CD4-positive, alpha-beta T cell treated with Interleukin-4 for 4 hours (primary cell): ENCODE results near the gene DNASE1L1.

Source experiments
- DNase-seq: peaks from one replicate; pipeline ENCODE4 v3.0.0-alpha.2; 2020

The DNASE1L1 gene

DNA sequence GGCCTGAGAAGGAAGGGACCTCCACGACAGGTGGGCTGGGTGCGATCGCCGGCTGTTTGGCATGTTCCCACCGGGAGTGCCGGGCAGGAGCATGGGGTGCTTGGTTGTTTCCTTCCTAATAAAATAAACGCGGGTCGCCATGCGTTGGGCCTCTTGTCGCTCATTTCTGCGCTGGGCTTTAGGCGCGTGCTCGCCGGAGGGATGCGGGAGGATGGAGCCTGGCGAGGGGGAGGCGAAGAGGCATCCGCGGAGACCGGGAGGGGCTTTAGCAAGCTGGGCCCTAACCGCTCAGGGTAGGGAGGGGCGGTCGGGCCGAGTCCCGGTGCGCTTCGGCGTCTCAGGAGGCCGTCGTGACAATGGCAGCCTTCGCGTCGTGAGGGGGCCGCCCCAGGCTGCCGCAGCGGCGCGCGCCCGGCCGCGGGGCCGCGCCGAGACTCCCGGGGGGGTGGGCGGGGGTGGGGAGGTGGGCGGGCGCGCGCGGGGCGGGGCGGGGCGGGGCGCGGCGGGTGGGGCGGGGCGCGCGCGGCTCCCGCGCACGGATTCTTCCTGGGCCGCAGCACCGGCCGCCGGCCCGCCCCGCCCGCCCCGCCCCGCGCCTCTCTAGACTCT lies 27.4 kb upstream of the DNASE1L1 start:
- peak; percentile 51 for DNase-seq

DNA sequence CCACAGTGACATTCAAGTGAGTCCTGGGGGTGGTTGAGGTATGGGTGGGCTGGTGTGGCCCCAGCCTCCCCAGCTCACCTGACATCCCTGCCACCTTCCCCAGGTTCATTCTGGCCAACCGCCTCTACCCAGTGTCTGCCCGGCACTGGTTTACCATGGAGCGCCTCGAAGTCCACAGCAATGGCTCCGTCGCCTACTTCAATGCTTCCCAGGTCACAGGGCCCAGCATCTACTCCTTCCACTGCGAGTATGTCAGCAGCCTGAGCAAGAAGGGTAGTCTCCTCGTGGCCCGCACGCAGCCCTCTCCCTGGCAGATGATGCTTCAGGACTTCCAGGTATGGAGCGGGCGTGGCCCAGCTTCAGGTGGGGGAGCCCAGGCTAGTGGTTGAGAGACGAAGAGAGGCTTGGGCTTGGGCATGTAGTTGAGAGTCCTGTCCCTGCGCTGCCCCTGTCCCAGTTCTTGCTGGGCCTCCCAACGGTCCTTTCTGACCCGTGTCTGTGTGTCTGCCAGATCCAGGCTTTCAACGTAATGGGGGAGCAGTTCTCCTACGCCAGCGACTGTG lies 26.2 kb upstream of the DNASE1L1 start:
- no peak for DNase-seq

- no peak for DNase-seq
Observed at GRCh38 chrX:154434394-154435168, 25.5 kb upstream of the DNASE1L1 start.

DNA sequence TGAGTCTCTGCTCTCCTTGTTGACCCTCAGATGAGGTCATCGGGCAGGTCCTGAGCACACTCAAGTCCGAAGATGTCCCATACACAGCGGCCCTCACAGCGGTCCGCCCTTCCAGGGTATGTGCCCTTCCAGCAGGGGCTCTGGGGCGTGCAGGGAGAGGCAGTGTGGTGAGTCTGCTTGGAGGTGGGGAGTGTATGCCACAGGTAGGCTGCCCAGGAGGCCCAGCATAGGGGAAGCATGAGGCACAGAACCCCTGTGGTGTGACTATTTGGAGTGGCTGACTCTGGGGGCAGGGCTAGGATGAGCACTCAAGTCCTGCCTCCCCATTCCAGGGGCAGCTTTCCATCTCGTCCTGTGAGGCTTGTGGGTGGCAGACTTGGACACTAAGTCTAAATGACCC lies 24.6 kb upstream of the DNASE1L1 start:
- DNase-seq, result no peak

DNA sequence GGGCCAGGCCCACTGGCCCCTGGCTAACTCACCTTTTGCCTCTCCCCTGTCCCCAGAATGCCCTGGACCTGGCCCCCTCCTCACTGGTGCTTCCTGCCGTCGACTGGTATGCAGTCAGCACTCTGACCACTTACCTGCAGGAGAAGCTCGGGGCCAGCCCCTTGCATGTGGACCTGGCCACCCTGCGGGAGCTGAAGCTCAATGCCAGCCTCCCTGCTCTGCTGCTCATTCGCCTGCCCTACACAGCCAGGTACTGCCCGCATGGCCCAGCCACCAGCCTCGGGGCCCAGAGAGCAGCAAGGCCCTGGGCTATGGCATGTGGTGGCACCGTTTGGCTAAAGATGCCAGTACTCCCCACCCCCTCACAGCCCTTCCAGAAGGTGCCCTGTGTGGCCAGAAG lies 23.2 kb upstream of the DNASE1L1 start:
- DNase-seq, result no peak

GRCh38 chrX:154431341-154431740 lies 22.3 kb upstream of the DNASE1L1 start:
- no peak for DNase-seq

- no peak for DNase-seq
Observed at GRCh38 chrX:154430916-154431315, 21.9 kb upstream of the DNASE1L1 start.

GRCh38 chrX:154430479-154430878 lies 21.4 kb upstream of the DNASE1L1 start:
- no peak for DNase-seq

DNA sequence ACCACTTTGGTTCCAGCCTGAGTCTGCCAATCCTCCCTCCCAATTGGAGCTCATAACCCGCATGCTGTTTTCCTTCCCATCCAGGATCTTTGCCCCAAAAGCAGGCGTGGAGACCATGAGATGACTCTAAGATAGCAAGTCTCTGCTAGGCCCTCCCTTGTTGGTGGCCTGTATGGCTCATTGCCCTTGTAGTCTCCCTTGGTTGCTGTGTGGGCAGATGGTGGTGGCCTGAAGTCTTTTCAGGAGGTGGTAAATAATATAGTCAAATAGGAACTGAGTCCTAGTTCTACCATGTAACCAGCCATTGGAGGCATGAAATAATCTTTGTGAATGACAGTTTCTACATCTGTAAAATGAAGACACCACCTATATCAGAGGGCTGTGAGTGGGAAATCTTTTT lies 20.7 kb upstream of the DNASE1L1 start:
- DNase-seq, result no peak

GRCh38 chrX:154428176-154429171 lies 19.4 kb upstream of the DNASE1L1 start, which contains the start of gene ATP6AP1:
ATP6AP1 (plus strand) TSS chrX:154428677; CDS start chrX:154428693, 16 bp downstream.
- peak; percentile 92 for DNase-seq

DNA sequence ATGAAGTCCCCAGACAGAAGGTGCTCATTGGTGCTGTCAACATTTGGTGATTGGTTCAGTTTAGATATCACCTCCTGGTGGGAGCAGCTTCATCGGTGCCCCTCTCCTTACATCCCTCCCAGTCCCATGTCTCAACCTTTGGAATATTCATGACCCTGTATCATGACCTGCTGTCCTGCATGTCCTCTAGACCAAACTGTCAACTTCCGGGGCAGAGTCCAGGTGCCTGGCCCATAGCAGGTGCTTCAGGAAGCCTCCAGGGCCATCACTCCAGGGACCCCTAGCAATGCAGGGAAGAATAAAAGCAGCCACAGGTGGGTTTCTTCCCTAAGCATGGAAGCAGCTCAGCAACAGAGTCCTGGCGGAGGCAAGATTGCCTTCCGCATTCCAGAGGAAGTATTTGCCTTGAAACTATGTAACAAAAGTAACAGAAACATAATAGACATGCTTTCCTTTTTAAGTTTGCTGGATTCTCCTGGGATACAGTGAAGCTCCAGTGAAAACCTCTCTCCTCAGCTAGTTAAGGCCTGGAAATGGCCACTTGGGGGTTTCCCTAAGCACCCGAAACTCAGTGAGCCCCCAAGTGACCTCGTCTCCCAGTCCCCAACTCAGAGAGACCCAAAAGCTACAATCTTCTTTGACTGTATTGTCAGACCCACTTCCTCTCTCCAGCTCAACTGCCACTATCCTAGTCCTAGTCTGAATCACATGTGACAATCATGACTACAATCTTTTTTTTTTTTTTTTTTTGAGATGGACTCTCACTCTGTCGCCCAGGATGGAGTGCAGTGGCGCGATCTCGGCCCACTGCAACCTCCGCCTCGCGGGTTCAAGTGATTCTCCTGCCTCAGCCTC lies 18.1 kb upstream of the DNASE1L1 start:
- no peak for DNase-seq

- no peak for DNase-seq
Observed at GRCh38 chrX:154420402-154420756, 11.3 kb upstream of the DNASE1L1 start.

DNA sequence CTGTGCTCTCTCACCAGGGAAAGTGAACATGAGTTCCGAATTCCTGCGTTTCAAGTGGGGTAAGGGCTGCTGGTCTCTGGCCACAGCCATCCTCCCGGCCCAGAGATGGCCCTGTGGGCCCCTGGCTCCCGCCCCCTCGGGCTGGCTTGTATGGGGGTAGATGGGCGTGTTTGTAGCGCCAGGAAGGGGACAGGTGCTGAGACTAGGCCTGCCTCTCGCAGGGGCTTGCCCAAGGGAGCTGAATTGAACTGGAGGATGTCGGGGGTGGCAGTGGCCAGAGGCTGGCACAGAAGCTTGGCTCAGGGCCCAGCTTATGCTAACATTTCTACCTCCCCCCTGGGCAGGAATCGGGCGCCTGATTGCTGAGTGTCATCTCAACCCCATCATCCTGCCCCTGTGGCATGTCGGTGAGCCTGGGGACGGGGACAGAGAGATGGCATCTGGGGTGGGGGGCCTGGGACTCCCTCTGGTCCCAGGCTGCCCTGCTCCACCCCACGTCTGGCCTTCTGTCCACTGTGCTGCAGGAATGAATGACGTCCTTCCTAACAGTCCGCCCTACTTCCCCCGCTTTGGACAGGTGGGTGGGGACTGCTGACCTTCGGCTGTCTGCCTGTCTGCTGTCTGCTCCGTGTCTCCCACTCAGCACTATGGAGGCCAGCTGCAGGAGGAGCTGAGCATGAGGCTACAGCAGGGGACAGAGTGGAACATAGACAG lies 10.8 kb upstream of the DNASE1L1 start:
- no peak for DNase-seq

DNA sequence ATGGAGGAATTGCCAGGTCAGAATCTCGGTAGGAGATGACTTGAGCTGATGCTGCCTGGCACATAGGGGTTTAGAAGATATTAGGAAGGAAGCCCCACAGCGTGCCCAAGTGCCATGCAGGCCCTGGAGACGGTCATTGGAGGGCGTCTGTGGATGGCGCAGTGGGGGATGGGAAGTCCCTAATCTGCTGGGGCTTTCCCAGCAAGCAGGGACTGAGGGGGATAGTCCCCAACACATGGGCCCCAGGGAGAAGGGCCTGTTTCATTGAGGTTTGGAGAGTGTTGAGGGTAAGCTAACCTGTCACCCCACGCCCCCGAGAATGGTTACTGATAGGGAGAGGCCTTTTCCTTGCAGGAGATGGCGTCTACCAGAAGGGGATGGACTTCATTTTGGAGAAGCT lies 10.1 kb upstream of the DNASE1L1 start:
- no peak for DNase-seq

- no peak for DNase-seq
Observed at GRCh38 chrX:154417157-154417556, 8.1 kb upstream of the DNASE1L1 start.

GRCh38 chrX:154413142-154413541 lies 4.1 kb upstream of the DNASE1L1 start:
- no peak for DNase-seq

- peak; percentile 52 for DNase-seq
Observed at GRCh38 chrX:154412468-154412867, 3.4 kb upstream of the DNASE1L1 start.

GRCh38 chrX:154411981-154412340 lies 2.9 kb upstream of the DNASE1L1 start:
- DNase-seq, result peak; percentile 59

GRCh38 chrX:154408659-154409221 lies 314 bp downstream of the DNASE1L1 start:
- DNase-seq, result no peak

- no peak for DNase-seq
Observed at GRCh38 chrX:154404625-154405192, 4.3 kb downstream of the DNASE1L1 start.

DNA sequence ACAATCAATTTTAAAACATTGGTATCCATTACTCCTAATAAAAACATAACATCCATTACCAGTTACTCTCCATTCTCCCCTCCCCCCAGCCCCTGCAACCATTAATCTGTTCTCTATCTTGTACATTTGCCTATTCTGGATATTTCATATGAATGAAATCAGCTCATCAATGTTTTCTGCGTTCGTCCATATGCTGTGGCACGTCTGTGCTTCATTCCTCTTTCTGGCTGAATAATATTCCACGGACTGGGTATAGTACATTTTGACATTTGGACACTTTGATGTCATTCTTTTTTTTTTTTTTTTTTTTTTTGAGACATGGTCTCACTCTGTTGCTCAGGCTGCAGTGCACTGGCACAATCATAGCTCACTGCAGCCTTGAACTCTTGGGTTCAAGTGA lies 5.2 kb downstream of the DNASE1L1 start:
- DNase-seq, result no peak
